Chondrocyte (in vitro differentiated cells): ENCODE data around the gene ADARB1. TPM values are rescaled to one million over a fixed set of nuclear protein-coding genes. Genes with fewer than 3 reads are reported as not detected.
A peak's percentile ranks its signal among the peaks of the same experiment; 100 is the strongest.

Experiments
- DNase-seq: peaks from one replicate; pipeline ENCODE4 v3.0.0; 2021; ENCODE audit warnings: mixed read lengths, low spot score
- H3K27ac Mint-ChIP-seq: one replicate; pipeline ENCODE4 v1.8.0; 2021; ENCODE audit warnings: mild to moderate bottlenecking, moderate library complexity, mixed read lengths; ENCODE audit not compliant: unreplicated experiment
- H3K27me3 Mint-ChIP-seq: 2 replicates; pipeline ENCODE4 v1.8.0; 2021; ENCODE audit warnings: low read depth, mixed read lengths
- H3K36me3 Mint-ChIP-seq: 2 replicates; pipeline ENCODE4 v1.8.0; 2021; ENCODE audit warnings: low read depth, mixed read lengths
- H3K4me1 Mint-ChIP-seq: 2 replicates; pipeline ENCODE4 v1.8.0; 2021; ENCODE audit warnings: low read depth, mild to moderate bottlenecking, mixed read lengths
- H3K4me3 Mint-ChIP-seq: one replicate; pipeline ENCODE4 v1.8.0; 2021; ENCODE audit warnings: mild to moderate bottlenecking, moderate library complexity, mixed read lengths; ENCODE audit not compliant: unreplicated experiment
- H3K9me3 Mint-ChIP-seq: 2 replicates; pipeline ENCODE4 v1.8.0; 2021; ENCODE audit warnings: low read depth, mixed read lengths
- CTCF ChIP-seq: fragments of 200-600 bp; sonication (generic); IDR thresholded peaks from 2 replicates; pipeline ENCODE4 v1.5.0; 2021; ENCODE audit warnings: antibody characterized with exemption, mild to moderate bottlenecking, moderate library complexity
- total RNA-seq: library from RNA; stranded (reverse); gene quantifications from 3 replicates; pipeline ENCODE4 v1.2.1, GENCODE V29; 2021

ADARB1 gene
- total RNA-seq, 1 donor from 2014 or later: 92.8 TPM

GRCh38 chr21:45104560-45104959 is 30.2 kb downstream of the ADARB1 start:
- Mint-ChIP-seq H3K36me3 (peaks cover 1% of the 10 kb centered on the region), H3K9me3 (no peaks in the 10 kb centered on the region), H3K4me1 (peaks cover 76% of the 10 kb centered on the region), H3K27ac (peak overlapping the region; percentile 50), H3K4me3 (no peak overlapping the region), H3K27me3 (no peaks in the 10 kb centered on the region)
- DNase-seq: no peak
- TF ChIP-seq CTCF: no peak

- Mint-ChIP-seq H3K36me3 (peaks cover 1% of the 10 kb centered on the region), H3K27ac (peak overlapping the region; percentile 52), H3K27me3 (no peaks in the 10 kb centered on the region), H3K4me1 (peaks cover 80% of the 10 kb centered on the region), H3K9me3 (no peaks in the 10 kb centered on the region), H3K4me3 (no peak overlapping the region)
- TF ChIP-seq CTCF: no peak
- no peak for DNase-seq
Measured at GRCh38 chr21:45105906-45106485, 31.6 kb downstream of the ADARB1 start.

GRCh38 chr21:45108034-45108790 is 33.8 kb downstream of the ADARB1 start:
- peaks cover 76% of the 10 kb centered on the region for H3K4me1 Mint-ChIP-seq
- H3K36me3 Mint-ChIP-seq: no peaks in the 10 kb centered on the region
- no peak overlapping the region for H3K27ac Mint-ChIP-seq
- no peak for DNase-seq
- no peaks in the 10 kb centered on the region for H3K9me3 Mint-ChIP-seq
- no peak for TF ChIP-seq CTCF
- no peaks in the 10 kb centered on the region for H3K27me3 Mint-ChIP-seq
- H3K4me3 Mint-ChIP-seq: no peak overlapping the region

GRCh38 chr21:45108808-45109781 is 34.7 kb downstream of the ADARB1 start:
- H3K4me1 Mint-ChIP-seq: peaks cover 67% of the 10 kb centered on the region
- no peaks in the 10 kb centered on the region for H3K27me3 Mint-ChIP-seq
- no peaks in the 10 kb centered on the region for H3K9me3 Mint-ChIP-seq
- DNase-seq: no peak
- H3K27ac Mint-ChIP-seq: no peak overlapping the region
- H3K4me3 Mint-ChIP-seq: no peak overlapping the region
- H3K36me3 Mint-ChIP-seq: no peaks in the 10 kb centered on the region
- TF ChIP-seq CTCF: no peak
